HG03108 (cell line): ENCODE data around the gene AP5S1.

ENCODE experiments used
- ATAC-seq: cut with Tn5 transposase; IDR thresholded peaks from one replicate; pipeline ENCODE4 v1.9.1; 2021; ENCODE audit warnings: moderate library complexity; ENCODE audit not compliant: unreplicated experiment

The AP5S1 gene

GRCh38 chr20:3873507-3873906, 53.2 kb downstream of the AP5S1 start:
- no peak for ATAC-seq

- no peak for ATAC-seq
Measured at GRCh38 chr20:3874194-3874844, 54.0 kb downstream of the AP5S1 start.

DNA sequence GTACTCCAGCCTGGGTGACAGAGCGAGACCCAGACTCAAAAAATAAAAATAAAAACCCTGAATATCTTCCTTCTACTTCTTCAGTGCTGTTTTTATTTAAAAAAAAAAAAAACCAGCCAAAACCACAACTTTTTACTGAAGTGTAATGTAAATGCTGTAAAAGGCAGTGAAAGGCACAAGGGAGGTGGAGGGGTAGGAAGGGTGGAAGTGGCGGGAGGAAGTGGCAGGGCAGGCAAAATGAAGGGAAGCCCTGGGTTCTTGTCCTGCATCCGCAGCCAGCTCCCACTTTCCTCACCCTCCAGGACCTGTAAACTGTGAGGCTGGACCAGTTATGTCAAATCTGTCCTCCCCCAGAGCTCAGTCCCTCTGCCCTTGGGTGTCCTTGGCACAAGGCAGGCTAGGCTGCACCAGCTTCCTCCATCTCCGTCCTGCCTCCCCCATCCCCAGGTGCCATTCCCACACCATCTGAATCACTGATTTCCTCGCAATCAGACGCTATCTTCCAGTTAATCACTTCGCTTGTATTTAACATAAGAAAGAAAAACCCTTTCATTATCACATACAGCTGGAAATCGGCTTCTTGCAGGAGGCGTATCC, 55.1 kb downstream of the AP5S1 start:
- no peak for ATAC-seq

DNA sequence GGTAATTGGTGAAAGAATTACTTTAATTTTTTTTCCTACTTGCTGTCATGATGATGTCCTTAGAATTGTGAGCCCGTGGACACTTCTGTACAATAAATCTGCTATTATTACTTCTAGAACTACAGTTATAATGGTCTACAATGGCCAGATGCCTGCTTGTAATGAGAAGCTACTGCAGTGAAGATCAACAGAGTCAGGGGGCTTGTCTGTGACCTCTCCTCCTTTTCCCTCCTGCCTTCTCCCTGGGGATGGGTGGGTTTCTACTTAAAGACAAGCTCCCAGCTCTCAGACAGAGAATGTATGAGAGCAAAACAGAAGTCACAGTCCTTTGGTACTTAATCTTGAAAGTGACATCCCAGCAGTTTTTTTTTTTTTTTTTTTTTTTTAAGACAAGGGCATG, 55.7 kb downstream of the AP5S1 start:
- ATAC-seq, result no peak

DNA sequence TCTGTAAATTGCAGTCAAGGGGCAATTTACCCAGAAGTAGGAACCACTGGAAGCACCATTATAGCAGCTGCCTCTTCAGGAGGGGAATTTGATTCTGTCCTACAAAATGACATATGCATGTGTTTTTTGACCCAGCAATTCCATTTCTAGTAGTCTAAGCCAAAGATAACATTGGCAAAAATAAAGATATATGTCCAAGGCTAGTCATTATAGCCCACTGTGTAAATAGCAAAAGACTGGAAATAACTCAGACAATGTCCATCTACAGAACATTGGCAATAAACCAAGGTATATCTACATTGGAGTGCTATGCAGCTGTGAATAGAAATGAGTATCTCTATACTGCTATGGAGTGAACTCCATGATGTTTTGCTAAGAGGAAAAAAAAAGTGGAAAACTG, 56.3 kb downstream of the AP5S1 start:
- ATAC-seq, result no peak
